Middle frontal gyrus (tissue), 1 donor: ENCODE measurements around the gene HTT.

Source experiments
- DNase-seq: peaks from one replicate; pipeline ENCODE4 v3.0.0-alpha.2; 2015; ENCODE audit warnings: low spot score; ENCODE audit errors: extremely low spot score

Gene HTT

DNA sequence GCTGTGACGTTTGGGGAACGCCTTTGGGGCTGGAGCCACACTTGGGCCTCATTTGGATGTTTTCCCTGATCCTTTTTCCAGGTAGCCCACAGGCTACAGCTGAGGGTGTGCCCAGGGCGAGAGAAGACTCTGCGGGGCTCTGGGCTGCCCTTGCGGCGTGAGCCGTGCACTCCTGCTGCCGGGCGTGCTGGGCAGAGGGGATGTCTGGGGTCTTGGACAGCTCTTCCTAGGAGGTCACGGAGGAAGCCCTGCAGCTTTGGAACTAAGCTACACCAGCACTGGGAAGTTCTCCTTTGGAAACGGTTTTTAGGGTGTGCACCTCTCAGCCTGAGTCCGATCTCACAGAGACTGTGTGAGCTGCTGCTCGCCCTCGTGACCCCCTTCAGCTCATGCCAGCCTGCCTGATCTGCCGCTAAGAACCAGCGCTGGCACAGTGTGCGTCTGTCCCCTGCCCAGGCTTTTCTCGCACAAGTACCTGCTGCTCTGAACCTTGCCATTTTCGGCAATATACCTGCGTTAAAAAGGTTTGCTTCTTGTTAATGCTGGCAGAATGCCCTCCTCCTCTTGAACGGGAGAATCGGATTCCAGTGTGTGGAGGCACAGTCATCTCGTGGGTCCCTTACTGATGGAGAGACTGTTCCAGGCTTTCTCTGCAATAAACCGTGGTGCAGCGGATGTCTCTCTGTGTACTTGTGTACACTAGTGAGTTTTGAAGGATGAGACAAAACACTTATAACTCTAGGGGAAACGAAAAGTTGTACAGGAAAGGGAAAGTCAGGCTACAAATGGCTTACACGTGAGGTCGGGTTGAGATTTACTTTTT is 188.8 kb downstream of the HTT start:
- no peak for DNase-seq

DNA sequence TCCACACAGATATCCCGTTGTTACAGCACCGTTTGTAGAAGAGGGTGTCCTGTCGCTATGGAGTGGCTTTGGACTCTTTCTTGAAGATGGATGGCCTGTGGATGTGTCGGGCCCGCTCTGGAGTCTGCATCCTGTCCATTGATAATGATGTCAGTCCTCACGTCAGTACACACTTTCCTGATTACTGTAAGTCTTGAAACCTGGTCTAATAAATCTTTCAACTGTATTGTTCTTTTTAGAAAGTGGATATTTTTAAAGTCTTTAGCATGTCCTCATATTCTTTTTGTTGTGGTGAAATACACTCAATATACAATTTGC is 189.4 kb downstream of the HTT start:
- no peak for DNase-seq

DNA sequence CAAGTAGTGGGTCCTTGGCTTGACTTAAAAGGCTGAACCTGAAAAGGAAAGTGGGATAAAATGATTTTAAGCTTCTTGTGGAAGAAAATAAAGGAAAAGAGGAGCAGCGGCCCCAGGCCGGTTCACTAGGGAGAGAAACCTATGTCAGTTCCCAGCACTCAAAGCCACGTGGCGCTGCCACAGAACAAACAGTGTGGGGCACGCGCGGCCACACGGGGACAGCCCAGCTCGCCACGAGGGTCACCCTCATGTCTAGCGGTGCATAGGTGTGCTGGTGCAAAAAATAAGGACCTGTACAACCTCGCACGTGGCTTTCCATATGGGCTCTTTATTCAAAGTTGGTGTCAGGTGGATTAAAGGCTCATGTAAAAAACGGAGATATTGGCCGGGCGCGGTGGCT is 191.6 kb downstream of the HTT start:
- DNase-seq: no peak

DNA sequence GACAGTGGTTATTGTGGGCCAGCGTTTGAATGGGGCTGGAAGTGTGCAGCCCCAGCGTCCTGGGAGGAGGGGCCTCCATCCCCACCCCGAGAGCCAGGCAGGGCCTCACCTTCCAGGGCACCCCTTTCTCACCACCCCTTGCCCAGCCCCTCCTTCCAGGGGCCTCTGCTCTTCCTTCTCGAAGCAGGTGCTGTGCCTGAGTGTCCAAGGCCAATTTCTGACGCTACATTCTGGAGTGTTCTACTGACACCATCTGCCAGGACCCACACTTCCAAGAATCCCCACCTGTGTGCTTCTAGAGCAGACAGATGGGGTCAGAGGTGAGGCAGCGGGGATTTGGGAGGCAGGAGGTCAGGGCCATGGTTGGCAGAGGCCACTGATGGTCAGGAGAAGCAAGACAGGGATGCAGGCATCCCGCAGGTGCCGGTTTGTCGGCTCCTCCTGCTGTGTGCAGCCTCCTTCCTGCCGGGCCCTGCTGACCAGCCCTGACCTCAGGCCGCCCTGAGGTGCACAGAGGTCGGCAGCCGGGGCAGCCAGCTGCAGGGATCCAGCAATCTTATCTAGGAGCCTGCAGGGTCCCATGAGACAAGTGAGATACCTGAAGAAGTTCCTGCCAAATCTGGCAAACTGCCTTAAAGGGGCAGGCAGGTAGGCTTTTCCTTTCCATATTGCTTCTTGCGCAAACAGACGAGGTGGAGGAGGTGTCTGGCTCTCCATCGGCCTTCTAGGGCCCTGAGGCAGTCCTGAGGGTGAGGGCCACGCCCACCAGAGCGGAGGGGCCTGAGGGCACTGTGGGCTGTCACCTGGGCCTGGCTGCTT is 193.3 kb downstream of the HTT start:
- DNase-seq: no peak

DNA sequence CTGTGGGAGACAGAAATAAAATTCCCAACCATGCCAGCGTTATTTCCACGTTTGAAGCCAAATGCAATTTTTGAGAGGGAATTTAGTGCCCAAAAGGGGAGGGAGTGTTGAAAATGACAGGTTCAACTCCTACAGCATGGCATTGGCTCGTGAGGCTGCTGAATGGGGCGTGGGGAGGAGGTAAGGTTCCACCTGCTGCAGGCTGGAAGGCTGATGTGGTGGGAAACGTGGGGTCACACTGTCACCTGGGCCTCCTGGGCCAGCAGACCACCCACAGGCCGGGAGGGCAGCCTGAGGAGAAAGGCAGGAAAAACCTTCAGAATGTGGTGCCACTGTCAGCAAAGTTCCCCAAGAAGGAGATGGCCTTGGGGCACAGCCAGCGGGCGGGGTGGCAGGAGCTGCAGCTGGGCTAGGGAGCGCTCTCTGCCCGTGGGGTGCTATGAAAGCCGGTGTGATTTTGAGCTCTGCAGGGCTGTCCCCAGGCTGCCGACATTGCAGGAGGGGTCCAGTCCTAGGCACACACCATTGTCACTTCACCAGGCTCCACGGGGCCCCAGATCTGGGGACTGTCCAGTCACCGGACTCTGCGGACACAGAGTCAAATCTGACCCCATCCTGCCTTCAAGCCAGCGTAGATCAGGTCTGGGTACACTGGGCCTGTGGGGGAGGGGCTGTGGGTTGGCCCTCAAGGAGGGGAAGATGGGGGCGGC is 194.1 kb downstream of the HTT start:
- no peak for DNase-seq

DNA sequence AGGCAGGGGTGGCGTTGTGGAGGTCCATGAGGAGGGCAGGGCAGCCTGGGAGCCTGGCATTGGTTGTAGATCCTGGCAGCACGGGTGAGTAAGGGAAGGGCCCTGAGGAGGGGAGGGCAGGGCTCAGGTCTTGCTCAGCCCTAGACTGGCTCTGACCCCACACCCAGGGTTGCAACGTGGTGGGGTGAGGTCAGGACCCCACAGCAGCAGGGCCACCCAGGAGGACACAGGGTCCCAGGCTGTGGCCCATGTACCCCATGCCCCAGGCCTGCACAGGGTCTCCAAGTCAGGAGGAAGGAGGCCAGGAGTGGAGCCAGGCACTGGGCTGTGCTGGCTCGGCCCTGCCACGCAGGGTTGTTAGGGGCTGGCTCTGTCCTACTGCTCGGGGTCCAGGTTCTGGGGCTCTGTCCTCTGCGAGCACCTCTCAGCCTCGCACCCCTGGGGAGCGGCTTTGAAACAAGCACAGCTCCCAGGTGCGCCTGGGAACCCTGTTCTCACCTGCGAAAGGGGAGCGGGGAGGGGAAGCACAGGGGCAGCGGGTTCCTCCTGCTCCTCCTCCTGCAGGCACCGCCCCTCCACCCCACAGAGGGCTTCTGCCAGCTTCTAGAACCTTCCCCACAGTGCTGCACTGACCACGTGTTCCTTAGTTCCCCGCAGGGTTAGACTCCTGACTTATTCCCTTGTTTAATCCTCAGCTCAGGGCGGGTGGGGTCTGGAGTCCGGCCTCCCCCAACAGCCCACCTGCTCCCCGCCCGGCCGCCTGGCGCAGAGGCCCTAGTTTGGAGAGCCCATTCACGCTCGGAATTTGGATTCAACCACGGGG is 194.8 kb downstream of the HTT start:
- no peak for DNase-seq

DNA sequence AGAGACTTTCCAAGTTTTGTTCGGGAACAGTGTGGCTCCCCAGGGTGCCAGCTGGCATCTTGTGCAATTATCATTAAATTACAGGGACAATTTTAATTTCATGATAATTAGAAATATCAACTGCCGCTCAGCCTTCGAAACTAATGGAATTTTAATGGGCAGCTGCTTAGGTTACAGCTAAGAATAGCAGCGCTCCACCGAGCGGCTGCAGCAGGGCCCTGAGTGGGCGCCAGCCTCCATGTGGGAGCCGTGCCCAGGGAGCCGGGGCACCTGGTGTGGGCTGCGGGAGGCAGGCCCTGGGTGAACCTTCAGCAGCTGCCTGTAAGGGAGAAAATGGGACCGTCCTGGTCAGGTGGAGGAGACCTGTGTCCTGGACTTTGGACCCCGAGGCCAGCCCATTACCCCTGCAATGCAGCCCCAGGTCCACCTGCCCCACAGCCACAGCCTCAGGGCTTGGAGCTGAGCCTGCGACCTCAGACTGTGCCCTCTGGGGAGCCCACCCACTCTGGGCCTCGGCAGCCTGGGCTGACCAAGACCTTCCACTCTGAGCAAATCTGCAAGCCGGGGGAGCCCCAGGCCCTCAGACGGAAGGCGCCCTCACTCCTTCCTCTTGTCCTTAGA is 195.6 kb downstream of the HTT start:
- DNase-seq: no peak

DNA sequence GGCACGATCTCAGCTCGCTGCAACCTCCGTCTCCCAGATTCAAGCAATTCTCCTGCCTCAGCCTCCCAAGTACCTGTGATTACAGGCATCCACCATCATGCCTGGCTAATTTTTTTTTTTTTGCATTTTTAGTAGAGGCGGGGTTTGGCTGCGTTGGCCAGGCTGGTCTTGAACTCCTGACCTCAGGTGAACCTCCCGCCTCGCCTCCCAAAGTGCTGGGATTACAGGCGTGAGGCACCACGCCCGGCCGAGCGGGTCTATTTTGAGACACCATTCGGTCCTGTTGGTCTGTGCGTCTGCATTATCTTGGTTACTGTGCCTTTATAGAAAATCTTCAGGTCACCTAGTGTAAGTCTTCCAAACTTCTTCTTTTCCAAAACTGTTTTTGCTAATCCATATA is 196.7 kb downstream of the HTT start:
- no peak for DNase-seq

DNA sequence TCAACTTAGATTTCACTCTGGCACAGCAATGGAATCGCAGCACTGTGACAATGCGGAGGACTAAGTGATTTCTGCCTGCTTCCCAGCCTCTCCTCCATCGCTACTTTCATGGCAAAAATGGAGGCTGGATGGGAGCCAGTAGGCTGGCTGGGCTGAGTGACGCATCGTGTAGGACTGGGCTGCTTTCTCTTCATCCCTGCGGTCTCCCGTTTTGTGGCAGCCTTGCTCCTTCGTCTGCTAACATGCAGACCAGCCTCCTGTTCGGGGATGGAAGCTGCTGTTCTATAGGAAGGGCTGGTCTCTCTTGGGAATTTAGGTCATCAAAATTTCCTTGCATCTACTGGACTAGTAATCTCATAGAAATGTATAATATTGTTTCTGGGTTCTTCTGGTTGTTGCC is 202.5 kb downstream of the HTT start:
- DNase-seq: peak; percentile 40

DNA sequence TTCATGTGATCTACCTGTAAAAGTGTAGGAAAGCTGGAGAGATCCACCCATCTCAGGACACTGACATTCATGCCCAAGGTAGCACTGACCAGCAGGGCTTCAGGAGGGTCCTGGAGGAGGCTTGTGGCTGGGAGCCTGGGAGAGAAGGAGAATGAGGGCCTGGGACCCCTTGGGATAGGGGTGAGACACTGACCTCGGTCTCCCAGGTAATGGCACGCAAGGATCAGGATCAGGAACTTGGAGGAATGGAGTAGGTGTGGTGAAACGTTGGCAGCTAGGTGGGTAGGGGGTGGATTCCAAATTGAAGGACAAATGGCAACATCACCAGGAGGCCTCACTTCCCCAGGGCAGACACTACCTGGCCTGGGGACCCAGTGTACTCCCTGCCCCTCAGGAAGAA is 206.0 kb downstream of the HTT start:
- DNase-seq: no peak

DNA sequence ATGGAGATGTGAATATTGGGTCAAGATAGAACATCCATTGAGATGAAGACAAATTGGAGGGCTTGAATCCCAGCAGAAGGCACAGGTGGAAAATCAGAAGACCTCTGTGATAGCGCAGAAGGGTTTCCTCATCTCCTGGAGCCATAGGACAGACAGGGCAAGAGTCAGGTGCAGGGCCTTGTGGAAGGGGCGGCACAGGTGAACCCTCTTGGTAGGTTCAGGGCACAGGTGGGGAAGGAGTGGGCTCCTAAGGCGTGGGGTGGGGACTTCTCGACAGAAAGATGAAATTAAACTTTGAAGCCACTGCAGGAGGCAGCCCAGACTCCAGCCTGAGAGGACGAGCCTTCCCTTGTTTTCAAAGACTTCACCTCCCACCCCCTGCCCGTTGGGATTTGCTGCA is 209.0 kb downstream of the HTT start:
- DNase-seq: no peak

DNA sequence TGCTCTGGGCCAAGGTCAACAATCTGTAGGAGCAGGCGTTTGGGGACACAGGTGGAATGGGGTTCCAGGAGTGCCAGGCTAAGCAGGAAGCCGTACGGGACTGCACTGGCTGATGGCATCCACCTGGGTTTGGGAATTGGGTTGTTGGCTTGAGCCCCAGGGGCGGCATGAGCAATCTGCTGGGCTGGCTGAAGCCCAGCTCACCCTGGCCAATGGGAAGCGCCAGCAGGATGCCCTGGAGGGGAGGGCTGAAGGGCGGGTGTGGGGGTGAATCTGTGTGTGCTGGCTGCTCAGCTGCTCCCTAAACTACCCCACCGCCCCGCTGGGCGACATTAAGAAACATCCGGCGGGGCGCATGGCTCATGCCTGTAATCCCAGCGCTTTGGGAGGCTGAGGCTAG is 209.4 kb downstream of the HTT start:
- DNase-seq: no peak

DNA sequence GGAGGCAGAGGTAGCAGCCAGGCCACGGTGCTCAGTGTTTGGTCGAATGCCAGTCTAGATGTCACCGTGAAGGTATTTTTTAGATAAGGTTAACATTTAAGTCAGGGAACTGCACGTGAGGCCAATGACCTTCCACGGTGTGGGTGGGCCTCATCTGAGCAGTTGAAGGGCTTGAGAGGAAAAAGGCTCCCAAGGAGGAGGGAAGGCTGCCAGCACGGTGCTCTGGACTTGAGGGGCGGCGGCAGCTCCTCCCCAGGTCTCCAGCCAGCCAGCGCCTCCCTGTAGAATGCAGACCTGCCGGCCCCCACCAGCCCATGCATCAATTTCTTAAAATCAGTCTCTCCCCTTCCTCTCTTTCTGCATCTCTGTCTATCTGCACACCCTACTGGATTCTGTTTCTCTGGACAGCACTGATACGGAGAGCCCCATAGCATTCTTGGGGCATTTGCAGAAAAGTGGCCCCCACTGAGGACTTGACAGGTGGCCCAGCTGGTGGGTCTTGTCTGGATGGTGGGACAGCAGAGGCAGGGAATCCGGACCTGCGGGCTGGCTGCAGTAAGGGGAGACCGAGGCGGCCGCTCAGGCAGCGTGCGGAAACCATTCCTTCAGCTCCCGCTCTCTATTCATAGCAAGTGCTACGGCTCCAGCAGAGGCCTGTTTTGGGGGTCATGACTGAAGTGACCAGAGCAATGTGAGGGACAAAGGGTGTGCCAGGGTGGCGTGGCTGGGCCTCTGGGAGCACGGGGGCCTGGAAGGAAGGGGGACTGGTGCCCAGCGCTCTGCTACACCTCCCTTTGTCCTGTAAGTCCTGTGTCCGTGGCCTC is 210.5 kb downstream of the HTT start:
- DNase-seq: no peak

DNA sequence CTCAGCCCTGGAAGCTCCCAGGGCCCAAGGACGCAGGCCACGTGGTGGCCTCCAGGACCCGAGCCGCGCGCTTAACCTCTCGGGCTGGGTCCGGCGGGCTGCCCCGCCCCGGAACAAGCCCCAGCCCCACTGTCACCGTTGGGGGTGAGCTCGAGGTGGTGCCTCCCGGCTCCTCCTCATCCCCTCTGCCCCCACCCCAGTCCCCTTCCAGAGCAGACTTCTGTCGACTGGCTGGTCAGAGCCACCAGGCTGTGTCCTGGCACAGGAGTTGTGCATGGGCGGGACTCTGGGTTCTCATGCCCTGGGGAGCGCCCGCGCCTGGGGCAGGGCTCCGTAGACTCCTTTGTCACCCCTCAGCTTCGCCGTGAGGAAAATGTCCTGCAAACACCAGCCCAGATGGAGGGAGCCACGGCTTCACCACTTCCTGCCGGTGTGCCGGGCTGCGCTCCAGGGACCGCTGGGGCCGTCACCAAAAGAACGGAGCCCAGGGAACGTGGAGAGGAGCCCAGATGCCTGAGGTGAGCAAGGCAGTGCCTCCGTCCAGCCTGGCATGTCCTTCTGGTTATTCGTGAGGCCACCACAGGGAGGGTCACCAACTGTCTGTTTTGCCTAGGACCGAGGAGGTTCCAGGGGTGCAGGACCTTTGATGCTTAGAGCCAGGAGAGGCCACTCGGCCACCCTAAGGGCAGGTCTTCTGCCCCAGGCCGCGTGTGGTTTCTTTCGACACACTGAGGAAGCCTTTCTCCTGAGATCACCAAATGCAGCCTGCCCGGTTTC is 211.3 kb downstream of the HTT start:
- no peak for DNase-seq

DNA sequence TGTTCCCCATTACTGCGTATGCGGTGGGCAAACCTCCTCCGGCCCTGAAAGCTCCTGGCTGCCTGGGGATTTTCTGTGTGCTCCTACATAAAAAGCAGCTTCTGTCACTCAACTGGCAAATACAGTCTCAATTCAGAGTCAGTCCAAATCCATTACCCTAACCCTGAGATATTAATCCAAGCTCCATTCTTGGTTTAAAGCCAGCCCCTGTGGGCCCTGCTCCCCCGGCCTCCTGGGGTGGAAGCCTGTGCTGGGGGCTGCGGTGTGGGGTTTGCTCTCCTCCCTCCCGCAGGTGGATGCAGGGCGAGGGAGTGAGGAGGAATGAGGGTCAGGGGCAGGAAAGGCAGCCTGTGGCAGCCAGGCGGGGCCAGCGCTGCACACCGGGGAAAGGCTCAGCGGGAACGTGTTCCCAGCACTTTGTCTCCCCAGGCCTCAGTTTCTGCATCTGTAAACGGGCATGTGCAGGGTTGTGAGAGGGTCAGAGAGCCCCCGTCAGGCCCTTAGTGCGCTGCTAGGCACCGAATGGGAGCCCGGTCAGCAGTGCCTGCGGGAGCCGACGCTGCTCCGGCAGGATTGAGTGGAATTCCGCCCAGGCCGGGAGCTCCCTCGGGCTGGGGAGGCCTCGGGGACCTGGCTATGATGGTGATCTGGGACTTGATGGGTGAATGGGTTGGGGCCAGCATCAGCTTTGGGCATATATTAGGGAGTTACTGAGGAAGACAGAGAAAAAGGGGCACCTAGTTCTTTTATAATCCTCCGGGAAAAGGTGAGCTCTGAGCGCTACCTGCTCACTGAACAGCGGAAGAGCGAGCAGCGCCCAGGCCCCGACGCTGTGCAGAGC is 212.1 kb downstream of the HTT start:
- DNase-seq: no peak

DNA sequence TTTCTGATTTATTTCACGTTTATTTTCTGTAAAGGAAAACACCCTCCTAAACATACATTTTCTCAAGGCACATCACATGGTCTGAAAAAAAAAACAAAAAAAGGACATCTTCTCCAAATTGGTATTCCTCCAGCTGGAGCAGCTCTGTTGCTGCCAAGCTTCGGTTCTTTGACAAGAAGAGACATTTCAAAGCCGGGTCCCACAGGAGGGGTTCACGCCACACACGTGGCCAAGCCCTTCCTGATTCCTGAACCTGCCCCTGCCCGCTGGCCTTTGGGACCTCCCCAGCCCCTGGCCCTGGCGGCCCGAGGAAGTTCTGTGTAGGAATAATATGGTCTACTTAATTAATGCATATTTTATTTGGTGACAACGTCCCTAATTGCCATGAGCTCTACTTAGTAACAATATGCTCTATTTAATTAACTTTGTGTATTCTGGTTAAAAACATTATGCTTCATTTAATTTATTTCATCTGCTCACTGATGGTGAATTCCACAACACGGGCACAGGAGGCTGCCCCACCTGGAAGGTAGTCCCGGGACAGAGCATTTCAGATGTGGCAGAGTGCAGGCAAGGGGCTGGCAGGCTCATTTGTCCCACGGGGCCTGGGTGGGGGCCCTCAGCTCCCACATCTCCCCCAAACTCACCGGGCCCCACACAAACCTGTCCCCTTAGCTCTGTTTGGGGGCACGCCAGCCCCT is 212.9 kb downstream of the HTT start:
- DNase-seq: no peak

DNA sequence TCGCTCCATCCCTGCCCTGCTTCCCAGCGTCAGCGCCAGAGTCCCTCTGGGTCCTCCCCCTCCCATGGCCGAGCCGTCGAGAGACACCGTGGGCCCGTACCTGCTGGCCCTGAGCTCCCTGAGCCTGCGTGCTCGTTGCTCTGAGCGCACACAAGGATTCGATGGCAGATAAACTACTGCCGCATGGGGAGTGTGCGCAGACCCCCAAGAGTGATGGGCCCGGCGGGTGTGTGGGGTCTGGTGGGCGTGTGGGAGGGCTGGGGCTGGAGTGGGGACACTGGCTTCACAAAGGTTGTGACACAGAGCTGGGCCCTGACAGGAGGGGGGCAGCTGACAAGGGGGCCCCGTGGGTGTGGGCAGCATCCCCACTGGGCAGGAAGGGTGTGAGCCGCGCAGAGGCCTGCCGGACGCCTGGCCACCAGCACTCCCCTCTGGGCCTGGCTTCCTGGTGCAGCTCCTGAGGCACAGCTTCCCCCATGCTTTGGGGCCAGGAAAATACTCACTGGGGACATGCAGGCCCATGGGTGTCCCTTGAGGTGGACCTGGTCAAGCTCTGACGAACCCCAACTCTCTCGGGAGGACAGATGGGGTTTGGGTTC is 213.6 kb downstream of the HTT start:
- DNase-seq: no peak
